Measurements from ENCODE around the gene KYAT1. TPM values are rescaled to one million over a fixed set of nuclear protein-coding genes. Genes with fewer than 3 reads are reported as not detected.
"Not testable (repeated sequence)": the region's sequence is repeated elsewhere in the genome, so short reads cannot be mapped to it uniquely, and the experiment has no call there.

The KYAT1 gene
- total RNA-seq, 1 donor from 2014 or later: 21.7 TPM

DNA sequence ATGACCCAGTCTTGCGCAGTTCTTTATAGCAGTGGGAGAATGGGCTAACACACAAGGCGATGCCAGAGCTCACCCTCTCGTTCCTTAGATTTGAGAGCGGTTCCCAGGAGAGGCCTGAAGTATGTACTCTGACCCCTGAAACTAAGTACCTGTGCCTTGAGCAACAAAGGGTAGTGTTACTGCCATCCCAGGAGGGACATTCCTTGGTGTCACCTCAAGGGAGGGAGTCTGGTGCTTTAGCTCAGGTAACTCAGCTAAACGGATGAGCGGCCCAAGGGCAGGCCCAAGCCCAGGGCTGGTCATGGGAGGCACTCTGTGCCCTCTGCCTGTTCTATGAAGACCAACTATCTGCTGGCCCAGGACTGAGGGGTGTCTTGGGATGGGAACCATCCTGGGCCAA, 20.2 kb downstream of the KYAT1 start:
- TF ChIP-seq EZH2phosphoT487 (IDR thresholded peaks at IDR 0.05) (no peak), EZH2 (IDR thresholded peaks at IDR 0.05) (no peak)
- TF ChIP-seq, protein P1, sequence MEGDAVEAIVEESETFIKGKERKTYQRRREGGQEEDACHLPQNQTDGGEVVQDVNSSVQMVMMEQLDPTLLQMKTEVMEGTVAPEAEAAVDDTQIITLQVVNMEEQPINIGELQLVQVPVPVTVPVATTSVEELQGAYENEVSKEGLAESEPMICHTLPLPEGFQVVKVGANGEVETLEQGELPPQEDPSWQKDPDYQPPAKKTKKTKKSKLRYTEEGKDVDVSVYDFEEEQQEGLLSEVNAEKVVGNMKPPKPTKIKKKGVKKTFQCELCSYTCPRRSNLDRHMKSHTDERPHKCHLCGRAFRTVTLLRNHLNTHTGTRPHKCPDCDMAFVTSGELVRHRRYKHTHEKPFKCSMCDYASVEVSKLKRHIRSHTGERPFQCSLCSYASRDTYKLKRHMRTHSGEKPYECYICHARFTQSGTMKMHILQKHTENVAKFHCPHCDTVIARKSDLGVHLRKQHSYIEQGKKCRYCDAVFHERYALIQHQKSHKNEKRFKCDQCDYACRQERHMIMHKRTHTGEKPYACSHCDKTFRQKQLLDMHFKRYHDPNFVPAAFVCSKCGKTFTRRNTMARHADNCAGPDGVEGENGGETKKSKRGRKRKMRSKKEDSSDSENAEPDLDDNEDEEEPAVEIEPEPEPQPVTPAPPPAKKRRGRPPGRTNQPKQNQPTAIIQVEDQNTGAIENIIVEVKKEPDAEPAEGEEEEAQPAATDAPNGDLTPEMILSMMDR (IDR thresholded peaks at IDR 0.05): no peak
- H3K27ac Mint-ChIP-seq: no peak overlapping the region
- no peak overlapping the region for H3K27ac ChIP-seq

DNA sequence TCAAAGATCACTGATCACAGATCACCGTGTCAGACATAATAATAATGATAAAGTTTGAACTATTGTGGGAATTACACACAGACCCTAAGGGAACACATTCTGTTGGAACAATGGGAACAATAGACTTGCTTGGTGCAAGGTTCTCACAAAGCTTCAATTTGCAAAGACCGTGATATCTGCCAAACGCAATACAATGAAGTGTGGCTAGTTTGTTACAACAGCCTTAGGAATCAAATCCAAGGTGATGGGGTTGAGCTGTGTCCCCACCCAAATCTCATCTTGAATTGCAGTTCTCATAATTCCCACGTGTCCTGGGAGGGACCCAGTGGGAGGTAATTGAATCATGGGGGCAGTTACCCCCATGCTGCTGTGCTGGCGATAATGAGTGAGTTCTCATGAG, 20.8 kb downstream of the KYAT1 start:
- Histone ChIP-seq H2AFZ (replicated peaks) (no peak overlapping the region), H3K79me2 (ENCODE audit: low read depth) (no peaks in the 10 kb centered on the region), H4K20me1 (ENCODE audit: low read depth) (peaks cover 5% of the 10 kb centered on the region), H3K27ac (no peak overlapping the region), H3K9ac (no peak overlapping the region), H3F3A (ENCODE audit: low read depth) (peaks cover 5% of the 10 kb centered on the region), H3K27me3 (no peaks in the 10 kb centered on the region), H3K9me3 (ENCODE audit: low read depth) (no peaks in the 10 kb centered on the region), H3K4me1 (peaks cover 11% of the 10 kb centered on the region), H3K4me3 (no peak overlapping the region), H3K36me3 (no peaks in the 10 kb centered on the region), H3K4me2 (peak overlapping the region; percentile 13)
- peak; percentile 23 for DNase-seq (ENCODE audit: low spot score)
- TF ChIP-seq, protein P1 (IDR thresholded peaks at IDR 0.05): no peak
- TF ChIP-seq EZH2phosphoT487 (IDR thresholded peaks at IDR 0.05): no peak
- TF ChIP-seq EZH2 (IDR thresholded peaks at IDR 0.05): no peak
- no peak overlapping the region for H3K27ac Mint-ChIP-seq
- no peaks in the 10 kb centered on the region for H3K9me3 Mint-ChIP-seq
- peaks cover 2% of the 10 kb centered on the region for H3K27me3 Mint-ChIP-seq (ENCODE audit: insufficient read depth, low read depth)
- no peak overlapping the region for H3K4me3 Mint-ChIP-seq
- H3K4me1 Mint-ChIP-seq: peaks cover 14% of the 10 kb centered on the region
- H3K36me3 Mint-ChIP-seq: no peaks in the 10 kb centered on the region

More for the DNA sequence above, 20.2 kb downstream of the KYAT1 start:
- H3K9ac ChIP-seq: no peak overlapping the region
- DNase-seq (ENCODE audit: low spot score): no peak
- H3K9me3 ChIP-seq (ENCODE audit: low read depth): no peaks in the 10 kb centered on the region
- H3K4me3 ChIP-seq: no peak overlapping the region
- H3K36me3 ChIP-seq: no peaks in the 10 kb centered on the region
- H3K4me2 ChIP-seq: no peak overlapping the region
- no peaks in the 10 kb centered on the region for H3K79me2 ChIP-seq (ENCODE audit: low read depth)
- peaks cover 5% of the 10 kb centered on the region for H3F3A ChIP-seq (ENCODE audit: low read depth)
- Mint-ChIP-seq H3K9me3 (no peaks in the 10 kb centered on the region), H3K4me1 (peaks cover 14% of the 10 kb centered on the region), H3K36me3 (no peaks in the 10 kb centered on the region), H3K27me3 (ENCODE audit: insufficient read depth, low read depth) (peaks cover 2% of the 10 kb centered on the region), H3K4me3 (no peak overlapping the region)
- H3K4me1 ChIP-seq: peaks cover 11% of the 10 kb centered on the region
- no peaks in the 10 kb centered on the region for H3K27me3 ChIP-seq
- H2AFZ ChIP-seq (replicated peaks): no peak overlapping the region
- peaks cover 5% of the 10 kb centered on the region for H4K20me1 ChIP-seq (ENCODE audit: low read depth)

DNA sequence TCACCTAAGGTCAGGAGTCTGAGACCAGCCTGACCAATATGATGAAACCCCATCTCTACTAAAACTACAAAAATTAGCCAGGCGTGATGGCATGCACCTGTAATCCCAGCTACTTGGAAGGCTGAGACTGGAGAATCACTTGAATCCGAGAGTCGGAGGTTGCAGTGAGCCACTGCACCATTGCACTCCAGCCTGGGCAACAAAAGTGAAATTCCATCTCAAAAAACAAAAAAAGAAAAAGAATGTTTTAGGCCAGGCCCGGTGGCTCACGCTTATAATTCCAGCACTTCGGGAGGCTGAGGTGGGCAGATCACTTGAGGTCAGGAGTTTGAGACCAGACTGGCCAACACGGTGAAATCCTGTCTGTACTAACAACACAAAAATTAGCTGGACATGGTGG, 23.3 kb downstream of the KYAT1 start:
- peaks cover 12% of the 10 kb centered on the region for H3K4me1 Mint-ChIP-seq
- not testable (repeated sequence) for H3K4me3 Mint-ChIP-seq; DNase-seq (ENCODE audit: low spot score); H3K4me3 ChIP-seq; H3K27ac ChIP-seq; H3K9ac ChIP-seq; H3K4me2 ChIP-seq; H3K36me3 Mint-ChIP-seq; H3K9me3 Mint-ChIP-seq; H3K9me3 ChIP-seq (ENCODE audit: low read depth); H3K36me3 ChIP-seq; H3K27me3 Mint-ChIP-seq (ENCODE audit: insufficient read depth, low read depth); H3F3A ChIP-seq (ENCODE audit: low read depth); H3K4me1 ChIP-seq; H3K27me3 ChIP-seq; H2AFZ ChIP-seq (replicated peaks); H3K79me2 ChIP-seq (ENCODE audit: low read depth); H3K27ac Mint-ChIP-seq; H4K20me1 ChIP-seq (ENCODE audit: low read depth)

DNA sequence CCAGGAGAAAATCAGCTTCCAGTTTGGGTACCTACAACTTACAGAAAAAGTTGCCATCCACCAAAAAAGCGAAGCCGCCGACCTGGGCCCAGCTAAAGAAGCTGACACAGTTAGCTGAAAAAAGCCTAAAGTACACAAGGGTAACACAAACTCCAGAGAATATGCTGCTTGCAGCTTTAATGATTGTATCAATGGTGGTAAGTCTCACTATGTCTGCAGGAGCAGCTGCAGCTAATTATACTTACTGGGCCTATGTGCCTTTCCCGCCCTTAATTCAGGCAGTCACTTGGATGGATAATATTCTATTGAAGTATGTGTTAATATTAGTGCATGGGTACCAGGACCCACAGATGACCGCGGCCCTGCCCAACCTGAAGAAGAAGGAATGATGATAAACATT, 27.3 kb downstream of the KYAT1 start:
- not testable (repeated sequence) for H3F3A ChIP-seq (ENCODE audit: low read depth); H3K4me1 Mint-ChIP-seq; H3K4me1 ChIP-seq; H3K9me3 ChIP-seq (ENCODE audit: low read depth); DNase-seq (ENCODE audit: low spot score); H3K36me3 ChIP-seq; H3K4me3 ChIP-seq; H3K4me3 Mint-ChIP-seq; H3K27ac Mint-ChIP-seq; H2AFZ ChIP-seq (replicated peaks); H3K27me3 Mint-ChIP-seq (ENCODE audit: insufficient read depth, low read depth); H3K27ac ChIP-seq; H3K79me2 ChIP-seq (ENCODE audit: low read depth); H3K9ac ChIP-seq; H3K4me2 ChIP-seq; H3K27me3 ChIP-seq; H4K20me1 ChIP-seq (ENCODE audit: low read depth)
- peaks cover 16% of the 10 kb centered on the region for H3K9me3 Mint-ChIP-seq
- H3K36me3 Mint-ChIP-seq: peaks cover 14% of the 10 kb centered on the region

DNA sequence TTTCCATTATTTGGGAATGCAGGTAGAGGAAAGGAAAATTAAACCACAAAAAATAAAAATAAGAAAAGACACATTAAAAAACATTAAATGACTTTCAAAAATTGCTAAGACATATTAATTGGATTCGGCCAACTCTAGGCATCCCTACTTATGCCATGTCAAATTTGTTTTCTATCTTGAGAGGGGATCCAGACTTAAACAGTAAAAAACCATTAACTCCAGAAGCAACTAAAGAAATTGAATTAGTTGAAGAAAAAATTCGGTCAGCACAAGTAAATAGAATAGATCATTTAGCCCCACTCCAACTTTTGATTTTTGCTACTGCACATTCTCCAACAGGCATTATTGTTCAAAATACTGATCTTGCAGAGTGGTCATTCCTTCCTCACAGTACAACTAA, 29.1 kb downstream of the KYAT1 start:
- not testable (repeated sequence) for H3K4me1 Mint-ChIP-seq; DNase-seq (ENCODE audit: low spot score); H3K27me3 Mint-ChIP-seq (ENCODE audit: insufficient read depth, low read depth)

More for the DNA sequence above, 29.1 kb downstream of the KYAT1 start:
- H3K36me3 ChIP-seq; H2AFZ ChIP-seq (replicated peaks); H3K27me3 ChIP-seq; H3K79me2 ChIP-seq (ENCODE audit: low read depth); H3K4me3 Mint-ChIP-seq; H3K27ac Mint-ChIP-seq; H3K4me1 ChIP-seq; H3K9me3 ChIP-seq (ENCODE audit: low read depth); H3K27ac ChIP-seq; H3K9ac ChIP-seq; H3K4me3 ChIP-seq; H3K4me2 ChIP-seq; H4K20me1 ChIP-seq (ENCODE audit: low read depth); H3F3A ChIP-seq (ENCODE audit: low read depth): not testable (repeated sequence)
- Mint-ChIP-seq H3K9me3 (peaks cover 24% of the 10 kb centered on the region), H3K36me3 (peaks cover 17% of the 10 kb centered on the region)
